GM19463 (cell line): ENCODE measurements around the gene GAK.
A peak's percentile ranks its signal among the peaks of the same experiment; 100 is the strongest.
"Not testable (repeated sequence)": the region's sequence is repeated elsewhere in the genome, so short reads cannot be mapped to it uniquely, and the experiment has no call there.

Experiments used
- ATAC-seq: cut with Tn5 transposase; IDR thresholded peaks from one replicate; pipeline ENCODE4 v1.9.1; 2021; ENCODE audit warnings: mild to moderate bottlenecking, moderate library complexity; ENCODE audit not compliant: unreplicated experiment

Gene GAK

GRCh38 chr4:929096-929765 lies 2.9 kb downstream of the GAK start:
- no peak for ATAC-seq

GRCh38 chr4:927566-927965 lies 4.5 kb downstream of the GAK start:
- not testable (repeated sequence) for ATAC-seq

GRCh38 chr4:926538-926937 lies 5.6 kb downstream of the GAK start:
- ATAC-seq = no peak

GRCh38 chr4:925771-926500 lies 6.2 kb downstream of the GAK start:
- ATAC-seq = no peak

- ATAC-seq = no peak
These were observed 6.9 kb downstream of the GAK start for GRCh38 chr4:925171-925570.

- peak; percentile 56 for ATAC-seq
These were observed 7.7 kb downstream of the GAK start for GRCh38 chr4:924107-925096.

- ATAC-seq = peak; percentile 52
These were observed 10.2 kb downstream of the GAK start for GRCh38 chr4:921830-922331.

GRCh38 chr4:919004-919680 lies 13.0 kb downstream of the GAK start:
- ATAC-seq = not testable (repeated sequence)

GRCh38 chr4:918591-918990 lies 13.5 kb downstream of the GAK start:
- ATAC-seq = not testable (repeated sequence)

GRCh38 chr4:917992-918391 lies 14.1 kb downstream of the GAK start:
- no peak for ATAC-seq

- ATAC-seq = no peak
These were observed 14.7 kb downstream of the GAK start for GRCh38 chr4:917466-917865.

GRCh38 chr4:915595-915994 lies 16.5 kb downstream of the GAK start:
- no peak for ATAC-seq

GRCh38 chr4:915041-915474 lies 17.1 kb downstream of the GAK start:
- no peak for ATAC-seq

- ATAC-seq = no peak
These were observed 17.6 kb downstream of the GAK start for GRCh38 chr4:914531-914930.

GRCh38 chr4:913280-913618 lies 18.9 kb downstream of the GAK start:
- ATAC-seq = no peak

- no peak for ATAC-seq
These were observed 19.4 kb downstream of the GAK start for GRCh38 chr4:912548-913279.

GRCh38 chr4:911871-912490 lies 20.1 kb downstream of the GAK start:
- ATAC-seq = no peak

- no peak for ATAC-seq
These were observed 20.8 kb downstream of the GAK start for GRCh38 chr4:911221-911751.

GRCh38 chr4:910366-911091 lies 21.6 kb downstream of the GAK start:
- no peak for ATAC-seq
